ENCODE results near the gene DNAH11. TPM values are rescaled to one million over a fixed set of nuclear protein-coding genes. Genes with fewer than 3 reads are reported as not detected.
"Not testable (repeated sequence)": the region's sequence is repeated elsewhere in the genome, so short reads cannot be mapped to it uniquely, and the experiment has no call there.

Gene DNAH11
- total RNA-seq, 2 experiments from 2014 or later: 0.31 to 0.61 TPM

GRCh38 chr7:21912931-21913780 lies 370.3 kb downstream of the DNAH11 start:
- intact Hi-C loops (cut with micrococcal nuclease): no loop called here
- H3K27ac Mint-ChIP-seq: no peak overlapping the region
- H3K9me3 Mint-ChIP-seq: no peaks in the 10 kb centered on the region
- CTCF ChIA-PET: no interaction called here
- H3K4me3 Mint-ChIP-seq: no peak overlapping the region
- POLR2A ChIA-PET: no interaction called here
- H3K4me1 Mint-ChIP-seq (ENCODE audit: low read depth): no peaks in the 10 kb centered on the region
- no peak for DNase-seq
- H3K36me3 Mint-ChIP-seq: peaks cover 47% of the 10 kb centered on the region
- H3K27me3 Mint-ChIP-seq: no peaks in the 10 kb centered on the region

GRCh38 chr7:21914671-21915070 lies 371.8 kb downstream of the DNAH11 start:
- no peak overlapping the region for H3K4me3 Mint-ChIP-seq
- intact Hi-C loops (cut with micrococcal nuclease): no loop called here
- H3K27me3 Mint-ChIP-seq: no peaks in the 10 kb centered on the region
- CTCF ChIA-PET: no interaction called here
- no peaks in the 10 kb centered on the region for H3K4me1 Mint-ChIP-seq (ENCODE audit: low read depth)
- POLR2A ChIA-PET: interaction anchor here (0.6 kb wide), 1 partner anchor 25 kb away, joined by 7 read pairs; no protein-coding TSS in a partner anchor
- peaks cover 39% of the 10 kb centered on the region for H3K36me3 Mint-ChIP-seq
- no peak for DNase-seq
- H3K27ac Mint-ChIP-seq: no peak overlapping the region
- no peaks in the 10 kb centered on the region for H3K9me3 Mint-ChIP-seq

- H3K27me3 Mint-ChIP-seq: no peaks in the 10 kb centered on the region
- H3K4me3 Mint-ChIP-seq: no peak overlapping the region
- peaks cover 39% of the 10 kb centered on the region for H3K36me3 Mint-ChIP-seq
- no peak for DNase-seq
- intact Hi-C loops (cut with micrococcal nuclease): no loop called here
- no peaks in the 10 kb centered on the region for H3K9me3 Mint-ChIP-seq
- ChIA-PET POLR2A (no interaction called here), CTCF (no interaction called here)
- no peak overlapping the region for H3K27ac Mint-ChIP-seq
- H3K4me1 Mint-ChIP-seq (ENCODE audit: low read depth): no peaks in the 10 kb centered on the region
Observed at GRCh38 chr7:21915140-21915539, 372.3 kb downstream of the DNAH11 start.

GRCh38 chr7:21916176-21916575 lies 373.3 kb downstream of the DNAH11 start:
- Mint-ChIP-seq H3K9me3 (no peaks in the 10 kb centered on the region), H3K27ac (no peak overlapping the region), H3K36me3 (peaks cover 38% of the 10 kb centered on the region), H3K4me1 (ENCODE audit: low read depth) (no peaks in the 10 kb centered on the region), H3K27me3 (no peaks in the 10 kb centered on the region), H3K4me3 (no peak overlapping the region)
- ChIA-PET CTCF (no interaction called here), POLR2A (no interaction called here)
- intact Hi-C loops (cut with micrococcal nuclease): no loop called here
- no peak for DNase-seq

DNA sequence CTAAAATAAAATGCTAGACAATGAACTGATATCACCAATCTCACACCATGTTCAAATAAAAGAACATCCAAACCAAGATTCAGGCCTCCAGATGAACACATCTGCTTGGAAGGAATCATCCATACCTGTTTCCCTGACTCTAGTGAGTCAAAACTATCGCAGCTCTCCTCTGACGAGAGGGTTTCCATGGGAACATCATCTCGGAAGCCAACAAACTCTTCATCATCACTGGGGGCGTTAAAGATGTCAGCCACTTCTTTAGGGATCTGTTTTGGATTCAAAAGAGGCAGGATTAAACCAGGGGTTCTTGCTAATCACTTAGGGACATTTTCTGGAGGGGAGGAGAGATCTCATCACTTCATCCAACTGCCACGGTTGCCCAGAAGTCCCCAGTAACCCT lies 373.8 kb downstream of the DNAH11 start:
- Mint-ChIP-seq H3K4me1 (ENCODE audit: low read depth) (no peaks in the 10 kb centered on the region), H3K27ac (no peak overlapping the region), H3K4me3 (no peak overlapping the region), H3K36me3 (peaks cover 35% of the 10 kb centered on the region), H3K9me3 (no peaks in the 10 kb centered on the region), H3K27me3 (no peaks in the 10 kb centered on the region)
- intact Hi-C loops (cut with micrococcal nuclease): no loop called here
- ChIA-PET POLR2A (no interaction called here), CTCF (no interaction called here)
- DNase-seq: no peak

- CTCF ChIA-PET: no interaction called here
- Mint-ChIP-seq H3K4me3 (no peak overlapping the region), H3K27me3 (no peaks in the 10 kb centered on the region), H3K9me3 (no peaks in the 10 kb centered on the region), H3K27ac (no peak overlapping the region), H3K36me3 (peaks cover 31% of the 10 kb centered on the region), H3K4me1 (ENCODE audit: low read depth) (no peaks in the 10 kb centered on the region)
- DNase-seq: no peak
- intact Hi-C loops (cut with micrococcal nuclease): no loop called here
- POLR2A ChIA-PET: no interaction called here
Observed at GRCh38 chr7:21918216-21918615, 375.4 kb downstream of the DNAH11 start.

DNA sequence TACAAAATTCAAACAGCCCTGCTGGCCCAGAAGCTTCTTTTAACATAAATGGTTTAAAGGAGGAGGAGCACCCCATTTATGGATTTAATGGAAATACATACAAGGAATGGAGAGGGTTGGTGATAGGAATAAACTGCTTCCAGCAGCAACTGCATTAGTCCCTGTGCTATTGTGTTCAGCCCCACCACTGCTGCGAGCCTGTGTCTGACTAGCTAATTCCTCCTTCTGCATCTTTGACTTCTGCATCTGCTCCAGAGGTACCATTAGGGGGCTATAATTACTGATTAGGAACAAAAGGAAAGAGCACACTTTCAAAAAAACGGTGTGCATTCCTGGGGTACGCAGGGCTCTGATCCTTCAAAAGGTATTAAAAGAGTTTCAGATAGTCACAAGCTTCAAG lies 378.1 kb downstream of the DNAH11 start:
- Mint-ChIP-seq H3K4me1 (ENCODE audit: low read depth) (no peaks in the 10 kb centered on the region), H3K9me3 (no peaks in the 10 kb centered on the region), H3K36me3 (peaks cover 10% of the 10 kb centered on the region), H3K27ac (no peak overlapping the region), H3K27me3 (no peaks in the 10 kb centered on the region), H3K4me3 (no peak overlapping the region)
- CTCF ChIA-PET: no interaction called here
- POLR2A ChIA-PET: no interaction called here
- DNase-seq: no peak
- intact Hi-C loops (cut with micrococcal nuclease): no loop called here

DNA sequence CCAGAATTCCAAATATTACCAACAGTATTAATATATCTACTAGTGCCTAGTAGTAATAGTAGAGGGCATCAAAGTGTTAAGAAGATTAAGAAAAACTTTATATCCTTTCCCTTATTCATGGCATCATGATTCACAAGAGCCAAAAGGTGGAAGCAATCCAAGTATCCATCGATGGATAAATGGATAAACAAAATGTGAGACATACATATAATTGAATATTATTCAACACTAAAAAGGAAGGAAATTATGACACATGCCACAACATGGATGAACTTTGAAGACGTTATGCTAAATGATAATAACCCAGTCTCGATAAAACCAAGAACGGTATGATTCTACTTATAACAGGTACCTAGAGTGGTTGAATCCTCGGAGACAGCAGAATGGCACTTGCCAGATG lies 379.8 kb downstream of the DNAH11 start:
- CTCF ChIA-PET: no interaction called here
- DNase-seq: no peak
- Mint-ChIP-seq H3K4me1 (ENCODE audit: low read depth) (peaks cover 1% of the 10 kb centered on the region), H3K36me3 (peaks cover 8% of the 10 kb centered on the region), H3K27ac (no peak overlapping the region), H3K4me3 (no peak overlapping the region), H3K27me3 (no peaks in the 10 kb centered on the region), H3K9me3 (no peaks in the 10 kb centered on the region)
- POLR2A ChIA-PET: no interaction called here
- intact Hi-C loops (cut with micrococcal nuclease): no loop called here

GRCh38 chr7:21923658-21924057 lies 380.8 kb downstream of the DNAH11 start:
- intact Hi-C loops (cut with micrococcal nuclease): no loop called here
- peaks cover 3% of the 10 kb centered on the region for H3K9me3 Mint-ChIP-seq

GRCh38 chr7:21926448-21926847 lies 383.6 kb downstream of the DNAH11 start:
- Mint-ChIP-seq H3K9me3 (peaks cover 22% of the 10 kb centered on the region), H3K27me3 (peaks cover 4% of the 10 kb centered on the region), H3K36me3 (peaks cover 28% of the 10 kb centered on the region), H3K4me1 (ENCODE audit: low read depth) (peaks cover 8% of the 10 kb centered on the region), H3K4me3 (no peak overlapping the region), H3K27ac (no peak overlapping the region)
- POLR2A ChIA-PET: interaction anchor here (0.9 kb wide), 1 partner anchor 19 kb away, joined by 5 read pairs; the partner anchor contains the start of gene CDCA7L
- intact Hi-C loops (cut with micrococcal nuclease): no loop called here
- no peak for DNase-seq
- CTCF ChIA-PET: interaction anchor here (1.1 kb wide), 1 partner anchor 74 kb away, joined by 3 read pairs; no protein-coding TSS in a partner anchor

More at GRCh38 chr7:21923658-21924057, 380.8 kb downstream of the DNAH11 start:
- no peaks in the 10 kb centered on the region for H3K27me3 Mint-ChIP-seq
- H3K4me1 Mint-ChIP-seq (ENCODE audit: low read depth): peaks cover 2% of the 10 kb centered on the region
- H3K27ac Mint-ChIP-seq: no peak overlapping the region
- CTCF ChIA-PET: no interaction called here
- no peak for DNase-seq
- peaks cover 15% of the 10 kb centered on the region for H3K36me3 Mint-ChIP-seq
- H3K4me3 Mint-ChIP-seq: no peak overlapping the region
- POLR2A ChIA-PET: no interaction called here

DNA sequence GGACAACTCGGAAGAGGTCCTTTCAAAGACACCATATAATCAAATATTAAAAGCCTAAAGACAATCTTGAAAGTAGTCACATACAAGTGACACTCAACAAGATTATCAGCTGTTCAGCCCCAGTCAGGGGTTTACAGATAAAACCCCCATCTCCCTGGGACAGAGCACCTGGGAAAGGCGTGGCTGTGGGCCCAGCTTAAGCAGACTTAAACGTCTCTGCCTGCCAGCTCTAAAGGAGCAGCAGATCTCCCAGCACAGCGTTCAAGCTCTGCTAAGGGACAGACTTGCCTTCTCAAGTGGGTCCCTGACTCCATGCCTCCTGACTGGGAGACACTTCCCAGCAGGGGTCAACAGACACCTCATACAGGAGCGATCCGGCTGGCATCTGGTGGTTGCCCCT lies 384.9 kb downstream of the DNAH11 start:
- ChIA-PET POLR2A (no interaction called here), CTCF (no interaction called here)
- H3K4me1 Mint-ChIP-seq (ENCODE audit: low read depth): peaks cover 8% of the 10 kb centered on the region
- peaks cover 32% of the 10 kb centered on the region for H3K36me3 Mint-ChIP-seq
- peaks cover 22% of the 10 kb centered on the region for H3K9me3 Mint-ChIP-seq
- H3K27me3 Mint-ChIP-seq: peaks cover 4% of the 10 kb centered on the region
- H3K4me3 Mint-ChIP-seq: no peak overlapping the region
- intact Hi-C loops (cut with micrococcal nuclease): no loop called here
- no peak overlapping the region for H3K27ac Mint-ChIP-seq
- DNase-seq: no peak

GRCh38 chr7:21933293-21933692 lies 390.5 kb downstream of the DNAH11 start:
- intact Hi-C loops (cut with micrococcal nuclease); H3K27ac Mint-ChIP-seq; H3K27me3 Mint-ChIP-seq; DNase-seq; H3K4me3 Mint-ChIP-seq; POLR2A ChIA-PET: not testable (repeated sequence)
- CTCF ChIA-PET: interaction anchor here (0.7 kb wide), 1 partner anchor 1425 kb away, joined by 3 read pairs; no protein-coding TSS in a partner anchor
- Mint-ChIP-seq H3K9me3 (peaks cover 23% of the 10 kb centered on the region), H3K4me1 (ENCODE audit: low read depth) (peaks cover 17% of the 10 kb centered on the region), H3K36me3 (peaks cover 49% of the 10 kb centered on the region)

- intact Hi-C loops (cut with micrococcal nuclease): loop anchor here (5.0 kb wide), 1 partner anchor 512 kb away; no protein-coding TSS in a partner anchor
- Mint-ChIP-seq H3K4me3 (no peak overlapping the region), H3K27ac (no peak overlapping the region), H3K27me3 (peaks cover 4% of the 10 kb centered on the region), H3K4me1 (ENCODE audit: low read depth) (peaks cover 30% of the 10 kb centered on the region), H3K9me3 (peaks cover 12% of the 10 kb centered on the region), H3K36me3 (peaks cover 47% of the 10 kb centered on the region)
- ChIA-PET CTCF (no interaction called here), POLR2A (no interaction called here)
- DNase-seq: no peak
Observed at GRCh38 chr7:21934808-21935207, 392.0 kb downstream of the DNAH11 start.

All from activated CD4-positive, alpha-beta memory T cell treated with anti-CD3 and anti-CD28 coated beads for 36 hours (primary cell).